Adipose tissue (tissue), 3 donors: ENCODE measurements around the gene RBMS1. TPM values are rescaled to one million over a fixed set of nuclear protein-coding genes. Genes with fewer than 3 reads are reported as not detected.

ENCODE experiments used
- H3K27ac ChIP-seq: one replicate; pipeline ENCODE4 v1.5.1; 2013; ENCODE audit warnings: low read depth, low read length
- WGBS, 3 donors: extraction: QIAGEN DNeasy Blood & Tissue Kit; methylation state at CpG; one replicate each; pipeline ENCODE4 v1.1.7; 2013; 5-methylcytosine and 5-hydroxymethylcytosine counted together
- polyA plus RNA-seq, 3 donors: library from polyadenylated mRNA; stranded (reverse); fragments of 200-250 nt; gene quantifications; one replicate each; pipeline ENCODE4 v1.2.3, GENCODE V29; 2013
- donor health status: healthy with polysubstance abuse.
- donor health status: Bipolar disorder and iron deficiency.
- donor health status: healthy.

RBMS1 gene
- polyA plus RNA-seq, 3 donors: 8.5 to 75.7 (median 67.0) TPM

DNA sequence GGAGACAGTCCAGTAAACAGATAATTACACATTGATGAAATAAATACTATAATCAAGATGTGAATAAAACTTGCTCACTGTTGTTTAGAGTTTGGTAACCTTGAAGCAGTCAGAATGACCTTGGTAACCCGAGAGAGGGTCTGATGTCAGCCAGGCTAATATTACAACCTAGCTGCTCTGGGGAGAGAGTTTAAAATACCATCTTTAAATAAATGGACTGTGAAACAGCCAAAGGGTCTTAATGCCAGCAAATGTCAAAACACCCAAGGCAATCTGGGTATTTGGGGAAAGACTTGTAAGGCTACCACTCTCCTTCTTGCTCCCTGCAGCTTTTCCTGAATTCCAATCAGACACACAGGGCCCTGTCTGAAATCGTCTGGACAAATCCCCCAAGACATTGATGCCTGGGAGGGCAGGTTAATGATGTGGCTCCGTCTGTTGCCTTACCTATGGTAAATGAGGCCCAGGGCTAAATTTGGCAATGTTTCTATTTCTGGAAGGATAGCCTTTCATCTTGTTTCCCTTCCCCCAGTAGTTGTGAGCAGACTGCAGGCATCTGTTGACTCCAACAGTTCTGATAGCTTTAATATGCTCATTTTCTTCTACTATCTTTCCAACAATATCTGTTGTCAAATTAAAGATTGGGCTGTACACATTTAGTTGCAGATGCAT is 250.6 kb downstream of the RBMS1 start:
- H3K27ac ChIP-seq: no peak overlapping the region
- WGBS, 3 donors: 43 to 83% (median 74%) methylated on average over 3 of the region's 3 CpGs

DNA sequence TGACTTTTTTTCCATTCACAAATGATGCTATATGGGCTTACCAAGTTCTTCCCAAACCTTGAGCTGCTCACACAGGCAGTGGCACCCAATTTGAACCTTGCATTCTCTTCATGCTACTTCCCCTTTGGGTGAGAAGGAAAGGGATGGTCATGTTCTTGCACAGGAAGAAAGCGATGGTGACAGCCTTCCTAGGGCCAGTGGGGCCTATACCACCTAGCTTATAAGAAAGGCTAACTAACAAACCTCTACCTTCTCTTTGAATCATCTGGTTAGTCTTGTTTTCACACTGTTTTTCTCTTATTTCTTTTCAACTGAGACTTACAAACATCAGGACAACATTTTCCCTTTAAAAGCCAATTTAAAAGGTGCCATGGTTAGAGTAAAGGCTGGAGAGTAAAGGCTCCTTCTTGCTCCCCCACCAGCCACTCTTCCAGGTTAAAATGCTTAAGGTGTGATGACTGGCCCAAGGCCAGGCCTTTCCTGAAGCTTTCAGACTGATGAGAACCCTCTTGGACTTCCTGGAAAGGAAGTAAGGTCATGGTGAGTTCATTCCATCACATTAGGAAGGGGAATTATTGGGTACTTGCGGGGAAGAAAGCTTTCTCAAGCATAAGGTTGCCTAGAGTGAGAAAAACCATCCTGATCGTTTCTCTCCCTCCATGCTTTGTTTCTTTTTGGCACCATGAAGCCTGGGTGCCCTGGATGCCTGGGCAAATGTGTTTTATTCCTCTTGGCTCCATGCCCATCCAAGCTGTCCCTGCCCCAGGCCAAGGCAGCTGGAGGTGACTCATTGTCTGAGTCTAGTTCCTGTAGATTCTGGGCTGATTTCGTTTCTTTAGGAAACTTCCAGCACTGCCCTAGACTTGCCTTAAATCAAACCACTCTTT is 252.1 kb downstream of the RBMS1 start:
- WGBS, 3 donors: 67 to 74% (median 71%) methylated on average over 4 of the region's 4 CpGs
- H3K27ac ChIP-seq: no peak overlapping the region

DNA sequence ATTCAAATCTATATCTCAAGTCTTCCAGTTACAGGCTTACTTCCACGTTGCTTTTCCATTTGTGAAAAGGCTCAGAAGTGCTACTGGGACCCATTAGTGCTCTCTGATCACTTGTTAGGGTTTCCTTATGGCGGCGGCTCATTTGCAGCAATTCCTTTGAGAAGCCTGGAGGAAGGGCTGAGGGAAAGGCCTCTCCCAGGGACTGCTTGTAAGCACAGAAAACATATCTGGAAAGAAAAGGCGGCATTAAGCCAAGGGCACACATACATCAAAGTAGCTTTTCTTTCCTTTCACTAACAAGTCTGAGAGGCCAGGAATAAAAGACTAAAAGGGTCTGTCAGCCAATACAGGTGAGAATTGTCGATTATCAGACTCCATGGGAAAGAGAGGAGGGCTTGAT is 254.2 kb downstream of the RBMS1 start:
- WGBS, 3 donors: 72 to 85% (median 75%) methylated on average over 5 of the region's 5 CpGs

DNA sequence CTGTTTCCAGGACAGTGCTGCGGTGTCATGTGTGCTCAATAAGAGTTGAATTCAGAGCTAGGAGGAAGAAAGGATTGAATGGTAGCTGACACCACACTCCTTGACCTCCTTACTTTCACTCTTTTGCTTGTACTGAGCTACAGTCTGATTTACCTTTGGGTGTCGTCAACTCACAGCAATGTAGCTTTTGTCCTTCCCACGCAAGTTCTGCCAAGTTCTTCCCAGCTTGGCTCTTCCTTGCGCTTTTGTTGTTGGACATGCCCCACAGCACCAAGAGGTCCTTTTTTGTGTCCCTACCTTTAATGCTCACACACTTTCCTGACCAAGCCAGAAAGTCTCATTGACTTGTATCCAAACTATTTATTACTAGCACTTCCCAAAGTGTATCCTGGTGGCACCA is 255.2 kb downstream of the RBMS1 start:
- H3K27ac ChIP-seq: no peak overlapping the region
- 85 to 91% (median 89%) methylated on average over 4 of the region's 4 CpGs for WGBS, 3 donors

More for the DNA sequence above, 254.2 kb downstream of the RBMS1 start:
- H3K27ac ChIP-seq: no peak overlapping the region

DNA sequence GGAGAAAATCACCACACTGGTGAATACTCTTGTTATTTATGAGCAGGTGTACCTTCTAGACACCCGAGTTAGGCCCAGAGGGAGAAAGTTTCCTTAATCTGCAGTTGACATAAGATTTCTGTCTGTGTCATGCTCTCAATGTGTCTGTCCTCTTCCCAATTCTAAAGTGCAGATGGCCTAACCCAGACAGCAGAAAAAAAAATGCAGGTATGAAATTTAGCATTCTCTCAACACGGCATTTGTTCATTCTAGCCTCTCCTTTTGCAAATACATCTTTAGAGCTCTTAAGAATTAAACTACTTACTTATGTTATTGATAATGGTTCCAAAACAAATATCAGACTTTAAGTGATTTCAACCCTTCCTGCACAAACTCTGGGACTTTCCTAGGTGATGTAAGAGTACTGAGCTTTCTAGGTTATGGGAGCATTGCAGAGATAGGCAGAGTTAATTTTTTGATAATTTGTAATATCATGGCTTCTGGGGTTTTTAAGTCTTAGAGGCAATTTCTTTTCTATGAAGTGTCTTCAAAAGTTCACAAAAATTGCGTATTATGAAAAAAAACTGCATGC is 260.6 kb downstream of the RBMS1 start:
- no peak overlapping the region for H3K27ac ChIP-seq
- WGBS, 3 donors: 86 to 94% (median 88%) methylated on average over 3 of the region's 3 CpGs

DNA sequence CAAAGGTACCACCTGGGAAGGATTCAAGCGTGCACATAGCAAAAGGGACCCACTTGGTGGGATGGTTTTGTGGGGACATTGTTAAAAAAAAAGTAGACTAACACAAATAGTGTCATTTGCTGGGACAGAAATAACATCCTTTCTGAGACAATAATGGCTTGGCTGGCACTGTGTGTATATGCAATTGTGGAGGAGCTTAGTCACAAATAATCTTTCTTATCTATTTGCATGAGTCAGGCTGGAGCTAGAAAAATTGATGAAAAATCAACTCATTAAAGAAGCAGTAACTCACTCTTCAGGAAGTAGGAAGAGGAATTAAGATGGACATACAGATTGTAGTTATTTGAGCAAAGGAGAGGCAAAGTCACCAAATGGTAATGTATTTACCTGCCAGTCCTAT is 264.0 kb downstream of the RBMS1 start:
- 94 to 98% (median 95%) methylated on average over 1 of the region's 1 CpG for WGBS, 3 donors
- H3K27ac ChIP-seq: no peak overlapping the region

DNA sequence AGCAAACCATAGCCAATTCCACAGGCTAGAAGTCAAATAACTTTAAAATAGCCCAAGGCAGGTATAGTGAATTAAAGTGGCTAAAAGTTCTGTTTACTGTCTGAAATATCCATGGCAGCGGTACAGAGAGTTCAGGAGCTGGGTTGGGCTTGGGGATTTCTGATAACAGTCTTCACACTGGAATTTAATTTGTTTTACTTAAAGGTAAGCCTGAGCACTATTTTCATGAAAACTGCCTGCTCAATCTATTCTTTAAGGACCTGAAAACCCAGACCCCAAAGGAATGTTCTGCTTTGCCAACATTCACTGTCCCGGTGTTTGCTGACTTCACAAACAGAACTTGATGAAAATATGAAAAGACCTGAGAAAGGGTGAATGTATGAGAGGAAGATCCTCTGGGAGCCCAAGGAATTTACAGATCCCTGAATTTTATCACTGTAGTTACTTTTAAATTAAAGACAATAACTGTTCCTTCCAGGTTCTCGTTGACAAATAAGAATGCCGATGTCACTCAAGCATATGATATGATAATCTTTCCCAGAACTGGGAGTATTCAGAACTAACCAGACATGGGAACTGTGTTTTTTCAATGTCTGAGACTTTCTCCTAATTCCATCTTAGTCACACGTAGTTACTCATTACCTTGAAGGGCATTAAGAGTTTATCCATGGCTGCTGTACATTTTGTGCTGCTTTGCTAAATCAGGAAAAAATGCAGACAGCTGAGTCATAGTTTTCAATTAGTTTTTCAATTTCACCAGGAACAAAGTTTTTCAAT is 265.3 kb downstream of the RBMS1 start:
- no peak overlapping the region for H3K27ac ChIP-seq
- WGBS, 3 donors: 39 to 80% (median 76%) methylated on average over 5 of the region's 5 CpGs

DNA sequence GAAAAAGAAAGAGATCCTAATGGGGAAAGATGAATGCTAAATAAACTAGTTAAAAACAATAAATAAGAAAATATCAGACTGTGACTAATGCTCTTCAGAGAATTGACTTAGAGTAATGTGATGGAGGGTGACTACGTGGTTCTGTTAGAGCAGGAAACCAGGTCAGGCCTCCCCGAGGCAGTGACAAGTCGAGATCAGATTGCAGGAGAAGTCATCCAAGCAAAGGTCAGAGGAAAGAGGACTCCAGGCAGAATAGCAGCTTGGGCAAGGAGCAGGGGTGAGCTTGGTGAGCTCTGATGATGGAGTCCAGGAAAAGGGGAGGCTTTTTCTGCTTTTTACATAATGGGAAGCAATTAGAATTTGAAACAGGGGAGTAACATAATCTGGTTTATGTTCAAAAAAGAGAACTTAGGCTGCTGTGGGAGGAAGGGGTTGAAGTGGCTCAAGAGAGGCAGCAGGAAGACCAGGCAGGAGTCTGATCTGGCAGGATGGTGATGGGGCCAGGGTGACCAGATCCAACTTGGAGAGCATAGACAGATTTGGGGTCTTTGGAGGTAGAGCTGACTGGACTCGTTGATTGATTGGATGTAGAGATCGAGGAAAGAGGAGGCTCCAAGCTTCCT is 266.2 kb downstream of the RBMS1 start:
- no peak overlapping the region for H3K27ac ChIP-seq
- 62 to 79% (median 65%) methylated on average over 5 of the region's 5 CpGs for WGBS, 3 donors

DNA sequence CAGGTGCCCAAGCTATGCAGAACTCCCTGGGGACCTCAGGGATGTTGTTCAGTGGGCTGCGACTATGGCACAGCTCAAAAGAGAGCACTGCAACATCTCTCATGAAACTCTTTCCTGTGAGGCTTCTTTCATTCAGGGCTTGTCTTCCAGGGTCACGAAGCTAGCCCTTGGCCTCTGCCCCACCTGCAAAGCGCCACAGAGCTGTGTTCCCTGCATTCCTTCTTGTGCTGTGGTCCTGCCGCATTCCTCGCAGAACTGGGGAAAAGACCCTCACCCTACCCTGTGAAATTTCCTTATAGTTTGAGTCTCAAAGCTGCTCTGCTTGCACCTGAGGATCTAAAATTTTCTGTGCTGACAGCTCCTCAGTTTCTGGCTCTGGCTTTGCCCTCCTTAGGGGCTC is 267.2 kb downstream of the RBMS1 start:
- no peak overlapping the region for H3K27ac ChIP-seq
- 83 to 87% (median 87%) methylated on average over 5 of the region's 5 CpGs for WGBS, 3 donors

DNA sequence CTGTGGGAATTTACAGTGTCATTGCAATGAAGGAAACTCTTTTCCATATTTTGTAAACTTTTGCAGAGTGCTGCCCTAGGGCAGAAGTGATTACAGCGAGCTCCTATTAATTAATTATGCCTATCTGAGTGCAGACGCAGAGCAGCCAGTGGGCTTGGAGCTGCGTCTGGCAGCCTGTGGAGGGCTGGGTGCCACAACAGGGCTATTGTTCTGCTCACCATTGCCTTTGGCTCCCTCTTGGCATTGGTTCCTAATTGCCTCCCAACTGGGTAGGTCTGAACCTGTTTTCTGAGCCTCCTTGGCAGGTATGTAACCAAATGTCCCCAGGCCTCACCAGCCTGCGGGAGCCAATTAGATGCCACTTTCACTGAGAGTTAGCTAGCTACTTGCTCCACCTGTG is 267.9 kb downstream of the RBMS1 start:
- H3K27ac ChIP-seq: no peak overlapping the region
- 79 to 91% (median 90%) methylated on average over 4 of the region's 4 CpGs for WGBS, 3 donors

DNA sequence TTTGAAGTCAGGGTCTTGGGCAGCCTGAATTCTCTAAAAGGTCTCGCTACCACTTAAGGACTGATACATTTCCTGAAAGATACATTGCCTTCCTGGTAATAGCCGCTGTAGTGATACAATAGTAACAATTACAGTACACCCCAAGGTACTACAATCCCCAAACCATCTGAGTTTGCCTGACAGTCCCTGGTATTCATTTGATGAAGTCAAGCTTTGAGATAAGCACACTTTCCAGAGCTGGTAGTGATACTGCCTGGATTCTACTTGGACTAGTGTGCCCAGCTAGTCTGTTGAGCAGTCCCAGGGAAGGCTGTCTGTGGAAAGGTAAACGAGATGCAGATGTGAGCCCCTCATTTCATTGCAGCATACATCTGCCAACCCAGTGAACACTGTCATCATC is 269.1 kb downstream of the RBMS1 start:
- no peak overlapping the region for H3K27ac ChIP-seq
- WGBS, 3 donors: 90 to 95% (median 91%) methylated on average over 3 of the region's 3 CpGs

DNA sequence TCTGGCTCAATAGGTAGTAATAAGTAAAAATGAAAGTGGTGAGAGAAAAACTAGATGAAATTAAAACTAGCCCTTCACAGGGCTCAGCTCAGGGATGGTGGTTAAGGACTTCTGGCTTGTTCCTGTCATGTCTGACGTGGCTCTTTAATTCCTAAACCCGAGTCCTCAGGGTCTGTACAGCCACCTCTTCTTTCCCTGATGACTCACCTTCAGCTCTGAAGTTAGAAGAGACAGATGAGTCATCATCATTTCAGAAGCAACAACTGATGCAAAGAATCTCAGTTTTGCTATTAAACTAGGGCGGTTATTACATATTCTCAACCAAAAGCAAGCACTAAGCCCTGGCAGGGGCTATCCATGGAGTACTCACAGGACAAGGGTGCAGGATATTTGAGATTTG is 269.5 kb downstream of the RBMS1 start:
- 73 to 77% (median 75%) methylated on average over 3 of the region's 3 CpGs for WGBS, 3 donors
- H3K27ac ChIP-seq: no peak overlapping the region

DNA sequence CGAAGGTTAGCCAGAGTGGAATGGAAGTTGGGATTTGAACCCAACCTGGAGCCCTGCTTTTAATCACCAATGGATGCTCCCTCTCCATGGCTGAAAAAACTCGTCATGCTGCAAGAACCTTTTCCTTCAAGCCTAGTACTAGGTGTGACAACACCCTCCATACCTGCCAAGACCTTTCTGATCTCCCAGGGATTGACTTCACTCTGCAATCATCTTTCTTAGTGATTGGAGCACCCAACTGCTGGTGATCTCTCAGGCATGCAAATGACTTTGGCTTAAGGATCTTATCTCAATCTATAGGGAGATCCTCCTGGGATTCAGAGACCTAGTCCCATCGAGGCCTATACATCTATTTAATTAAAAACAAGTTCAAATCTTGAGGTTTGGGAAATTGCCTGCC is 270.0 kb downstream of the RBMS1 start:
- 87 to 94% (median 92%) methylated on average over 3 of the region's 3 CpGs for WGBS, 3 donors
- no peak overlapping the region for H3K27ac ChIP-seq

DNA sequence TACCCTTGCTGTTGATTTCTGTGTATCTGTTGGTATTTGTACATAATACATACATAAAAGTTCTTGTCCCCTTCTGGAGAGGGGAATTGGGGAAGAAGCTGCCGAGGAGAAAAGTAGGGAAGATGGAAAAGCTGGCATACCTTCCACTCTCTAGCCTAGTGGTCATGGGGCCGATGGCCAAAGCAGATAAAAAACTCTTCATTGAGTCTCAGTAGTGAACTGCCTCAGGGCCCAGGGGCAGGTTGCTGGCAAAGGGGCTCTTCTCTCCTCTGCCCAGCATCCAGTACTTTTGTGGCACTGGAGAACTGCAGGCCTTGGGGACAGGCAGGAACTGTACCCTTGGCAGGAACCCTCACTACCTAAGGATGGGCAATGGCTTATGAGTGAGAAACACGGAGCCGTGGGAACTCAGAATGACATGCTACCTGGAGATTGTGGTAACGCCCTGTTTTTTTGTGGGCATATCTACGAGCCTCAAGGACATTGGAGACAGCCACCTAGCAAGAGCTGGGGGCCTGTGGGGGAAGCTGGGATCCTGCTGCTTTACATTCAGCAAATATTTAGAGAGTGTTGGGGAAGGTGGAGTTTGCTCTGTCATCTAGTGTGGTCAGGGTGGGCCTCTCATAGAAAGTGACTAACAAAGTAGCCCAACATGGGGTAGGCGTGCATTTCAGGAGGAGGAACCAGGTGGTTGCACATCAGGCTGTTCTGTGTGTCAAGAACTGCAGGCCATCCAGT is 270.9 kb downstream of the RBMS1 start:
- H3K27ac ChIP-seq: no peak overlapping the region
- 63 to 88% (median 86%) methylated on average over 7 of the region's 7 CpGs for WGBS, 3 donors
